Upper lobe of left lung (tissue), 6 donors: ENCODE data around the gene DSCAM. TPM values are rescaled to one million over a fixed set of nuclear protein-coding genes. Genes with fewer than 3 reads are reported as not detected.
"Not testable (repeated sequence)": the region's sequence is repeated elsewhere in the genome, so short reads cannot be mapped to it uniquely, and the experiment has no call there.

Experiments
- ATAC-seq, 2 donors: fragments of 200-7000 bp; cut with Tn5 transposase; one replicate each; pipeline ENCODE4 v1.9.1; 2022; ENCODE audit warnings: mild to moderate bottlenecking in 2 of 2, moderate library complexity in 2 of 2; ENCODE audit not compliant: low FRiP score in 2 of 2
- DNase-seq, 2 donors: peaks; one replicate each; pipeline ENCODE4 v3.0.0-alpha.2; 2019 to 2020
- H3K27ac ChIP-seq, 4 donors: fragments of 200-600 bp; sonication (generic); one replicate each; pipeline ENCODE4 v1.5.1; 2016 to 2019
- H3K27me3 ChIP-seq, 4 donors: fragments of 200-600 bp; sonication (generic); one replicate each; pipeline ENCODE4 v1.5.1; 2017 to 2019
- H3K36me3 ChIP-seq, 4 donors: fragments of 200-600 bp; sonication (generic); one replicate each; pipeline ENCODE4 v1.5.1; 2016 to 2019
- H3K4me1 ChIP-seq, 4 donors: fragments of 200-600 bp; sonication (generic); one replicate each; pipeline ENCODE4 v1.5.1; 2018 to 2019
- H3K4me3 ChIP-seq, 4 donors: fragments of 200-600 bp; sonication (generic); one replicate each; pipeline ENCODE4 v1.5.1; 2017 to 2019; ENCODE audit warnings: mild to moderate bottlenecking in 2 of 4, moderate library complexity in 1 of 4
- H3K9me3 ChIP-seq, 4 donors: fragments of 200-600 bp; sonication (generic); one replicate each; pipeline ENCODE4 v1.5.1; 2018 to 2019
- CTCF ChIP-seq, 6 experiments: fragments of 450-650 bp in 4 of 6; fragments of 200-600 bp in 2 of 6; sonication (generic) in 2 of 6; IDR thresholded peaks; one replicate each; pipeline ENCODE4 v1.5.1; 2016 to 2019; ENCODE audit warnings: antibody characterized with exemption in 6 of 6
- EP300 ChIP-seq, 4 donors: sonication (generic); formaldehyde crosslinking; IDR thresholded peaks; one replicate each; pipeline ENCODE4 v1.5.1; 2017; ENCODE audit warnings: antibody characterized with exemption in 4 of 4, control low read depth in 2 of 4
- POLR2A ChIP-seq, 4 donors: fragments of 450-650 bp; IDR thresholded peaks; one replicate each; pipeline ENCODE4 v1.5.1; 2016 to 2017; ENCODE audit warnings: antibody characterized with exemption in 4 of 4, mild to moderate bottlenecking in 2 of 4
- POLR2AphosphoS5 ChIP-seq, 2 donors: sonication (generic); formaldehyde crosslinking; IDR thresholded peaks; one replicate each; pipeline ENCODE4 v1.5.1; 2017; ENCODE audit warnings: antibody characterized with exemption in 2 of 2
- WGBS, 2 donors: methylation state at CpG; one replicate each; pipeline ENCODE4 v1.1.5; 2017 to 2018; 5-methylcytosine and 5-hydroxymethylcytosine counted together
- total RNA-seq, 6 donors: library from RNA; depleted of rRNA in 4 of 6; stranded (reverse); fragments of >200 nt in 4 of 6; gene quantifications; one replicate each; pipeline versions ENCODE4 v1.1.0 to v1.2.1, GENCODE V29; 2016 to 2021
- donor health status: DM: no; HTN: no; CAD: no; lungs with moderate emphysema.
- donor health status: DM: no; HTN: yes; CAD: no; lungs with severe emphysema.

Gene DSCAM
- total RNA-seq, 6 donors from 2014 or later = under 0.01 to 0.61 (median 0.26) TPM; not detected in 1

GRCh38 chr21:40447016-40447415 is 399.9 kb downstream of the DSCAM start:
- TF ChIP-seq EP300 (IDR thresholded peaks at IDR 0.05) (no peak), CTCF (IDR thresholded peaks at IDR 0.05) (no peak), POLR2A (IDR thresholded peaks at IDR 0.05) (no peak), POLR2AphosphoS5 (IDR thresholded peaks at IDR 0.05) (no peak)
- Histone ChIP-seq H3K27me3 (no peaks in the 10 kb centered on the region), H3K9me3 (peaks cover 0 to 5% (median 0%) of the 10 kb centered on the region in 4 donors), H3K4me3 (no peak overlapping the region), H3K4me1 (no peaks in the 10 kb centered on the region), H3K36me3 (no peaks in the 10 kb centered on the region), H3K27ac (no peak overlapping the region)
- no peak for ATAC-seq
- 65 to 88% methylated on average over 2 of the region's 2 CpGs for WGBS, 2 donors
- DNase-seq = no peak

- H3K27ac ChIP-seq = no peak overlapping the region
- H3K9me3 ChIP-seq = peaks cover 0 to 5% (median 0%) of the 10 kb centered on the region in 4 donors
- no peaks in the 10 kb centered on the region for H3K4me1 ChIP-seq
- WGBS, 2 donors = 45 to 65% methylated on average over 2 of the region's 2 CpGs
- TF ChIP-seq EP300 (IDR thresholded peaks at IDR 0.05) (no peak), CTCF (IDR thresholded peaks at IDR 0.05) (no peak), POLR2AphosphoS5 (IDR thresholded peaks at IDR 0.05) (no peak), POLR2A (IDR thresholded peaks at IDR 0.05) (no peak)
- no peak for DNase-seq
- H3K36me3 ChIP-seq = no peaks in the 10 kb centered on the region
- H3K4me3 ChIP-seq = no peak overlapping the region
- ATAC-seq = no peak
- no peaks in the 10 kb centered on the region for H3K27me3 ChIP-seq
These were observed 401.5 kb downstream of the DSCAM start for GRCh38 chr21:40445349-40445921.

- H3K4me3 ChIP-seq, H3K4me1 ChIP-seq, ATAC-seq: not testable (repeated sequence)
These were observed 407.4 kb downstream of the DSCAM start for GRCh38 chr21:40439581-40439980.

GRCh38 chr21:40438616-40439015 is 408.3 kb downstream of the DSCAM start:
- no peak overlapping the region for H3K27ac ChIP-seq
- no peaks in the 10 kb centered on the region for H3K27me3 ChIP-seq
- TF ChIP-seq CTCF (IDR thresholded peaks at IDR 0.05) (no peak), POLR2A (IDR thresholded peaks at IDR 0.05) (no peak), EP300 (IDR thresholded peaks at IDR 0.05) (no peak), POLR2AphosphoS5 (IDR thresholded peaks at IDR 0.05) (no peak)
- WGBS, 2 donors = 84 to 85% methylated on average over 3 of the region's 3 CpGs
- H3K36me3 ChIP-seq = no peaks in the 10 kb centered on the region
- ATAC-seq = no peak
- H3K9me3 ChIP-seq = no peaks in the 10 kb centered on the region
- no peak overlapping the region for H3K4me3 ChIP-seq
- no peaks in the 10 kb centered on the region for H3K4me1 ChIP-seq
- DNase-seq = no peak

More at GRCh38 chr21:40439581-40439980, 407.4 kb downstream of the DSCAM start:
- DNase-seq, H3K27me3 ChIP-seq, H3K27ac ChIP-seq, H3K9me3 ChIP-seq, H3K36me3 ChIP-seq: not testable (repeated sequence)
- WGBS, 2 donors = 53 to 64% methylated on average over 2 of the region's 2 CpGs

GRCh38 chr21:40436261-40436660 is 410.7 kb downstream of the DSCAM start:
- 65 to 68% methylated on average over 1 of the region's 1 CpG for WGBS, 2 donors
- TF ChIP-seq POLR2AphosphoS5 (IDR thresholded peaks at IDR 0.05) (no peak), CTCF (IDR thresholded peaks at IDR 0.05) (no peak), EP300 (IDR thresholded peaks at IDR 0.05) (no peak)
- Histone ChIP-seq H3K36me3 (no peaks in the 10 kb centered on the region), H3K4me3 (no peak overlapping the region), H3K9me3 (no peaks in the 10 kb centered on the region), H3K27me3 (no peaks in the 10 kb centered on the region), H3K4me1 (no peaks in the 10 kb centered on the region), H3K27ac (no peak overlapping the region)
- no peak for DNase-seq
- ATAC-seq = no peak
